Measurements from ENCODE around the gene LMNTD1.

DNA sequence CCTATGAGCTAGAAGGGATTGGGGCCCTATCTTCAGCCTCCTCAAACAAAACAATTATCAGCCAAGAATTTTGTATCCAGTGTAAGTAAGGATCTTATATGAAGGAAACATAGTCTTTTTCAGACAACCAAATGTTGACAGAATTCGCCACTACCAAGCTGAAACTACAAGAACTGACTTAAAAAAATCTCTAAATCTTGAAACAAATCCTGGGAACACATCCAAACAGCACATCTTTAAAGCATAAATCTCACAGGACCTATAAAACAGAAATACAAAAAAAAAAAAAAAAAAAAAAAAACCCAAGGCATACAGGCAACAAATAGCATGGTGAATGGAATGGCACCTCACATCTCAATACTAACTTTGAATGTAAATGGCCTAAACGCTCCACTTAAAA, 41.3 kb upstream of the LMNTD1 start:
- TF ChIP-seq, protein P1, sequence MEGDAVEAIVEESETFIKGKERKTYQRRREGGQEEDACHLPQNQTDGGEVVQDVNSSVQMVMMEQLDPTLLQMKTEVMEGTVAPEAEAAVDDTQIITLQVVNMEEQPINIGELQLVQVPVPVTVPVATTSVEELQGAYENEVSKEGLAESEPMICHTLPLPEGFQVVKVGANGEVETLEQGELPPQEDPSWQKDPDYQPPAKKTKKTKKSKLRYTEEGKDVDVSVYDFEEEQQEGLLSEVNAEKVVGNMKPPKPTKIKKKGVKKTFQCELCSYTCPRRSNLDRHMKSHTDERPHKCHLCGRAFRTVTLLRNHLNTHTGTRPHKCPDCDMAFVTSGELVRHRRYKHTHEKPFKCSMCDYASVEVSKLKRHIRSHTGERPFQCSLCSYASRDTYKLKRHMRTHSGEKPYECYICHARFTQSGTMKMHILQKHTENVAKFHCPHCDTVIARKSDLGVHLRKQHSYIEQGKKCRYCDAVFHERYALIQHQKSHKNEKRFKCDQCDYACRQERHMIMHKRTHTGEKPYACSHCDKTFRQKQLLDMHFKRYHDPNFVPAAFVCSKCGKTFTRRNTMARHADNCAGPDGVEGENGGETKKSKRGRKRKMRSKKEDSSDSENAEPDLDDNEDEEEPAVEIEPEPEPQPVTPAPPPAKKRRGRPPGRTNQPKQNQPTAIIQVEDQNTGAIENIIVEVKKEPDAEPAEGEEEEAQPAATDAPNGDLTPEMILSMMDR (IDR thresholded peaks at IDR 0.05; ENCODE audit: poor library complexity), result no peak
- TF ChIP-seq EZH2phosphoT487 (IDR thresholded peaks at IDR 0.05; ENCODE audit: low read depth, severe bottlenecking, unreplicated experiment), result no peak

Measured in hepatocyte (in vitro differentiated cells).